ENCODE data around the gene TBCD.

Gene TBCD

DNA sequence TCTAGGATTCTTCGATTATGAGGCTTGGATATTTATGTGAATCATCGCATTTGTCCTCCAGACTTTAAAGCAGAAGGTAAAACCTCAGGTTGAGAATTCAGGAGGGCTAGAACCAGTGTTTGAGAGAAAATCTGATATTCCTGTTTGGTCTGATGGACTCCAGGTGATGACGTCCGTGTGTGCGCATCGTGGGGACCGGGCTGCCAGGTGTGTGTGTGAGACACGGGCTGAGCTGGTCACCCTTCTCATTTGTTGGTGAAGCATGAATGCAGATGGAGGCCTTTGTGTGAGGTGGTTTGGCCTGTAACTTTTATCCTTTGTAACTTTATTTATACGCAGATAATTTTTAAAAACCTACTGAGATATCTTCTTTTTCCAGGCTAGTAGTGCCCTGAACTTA lies 45.2 kb downstream of the TBCD start:
- no peaks in the 10 kb centered on the region for H3K36me3 ChIP-seq (replicated peaks)
- TF ChIP-seq CTCF (IDR thresholded peaks at IDR 0.05; ENCODE audit: low read depth, low read length, missing control alignments): no peak
- H3K27me3 ChIP-seq (replicated peaks): no peaks in the 10 kb centered on the region
- in situ Hi-C loops (cut with HindIII; ENCODE audit: low pct_ligation_motif_present, low sequenced_read_pairs): no loop called here
- H3K27ac ChIP-seq: no peak overlapping the region
- no peak overlapping the region for H3K4me3 ChIP-seq (ENCODE audit: low read depth, low read length)
- DNase-seq: no peak

DNA sequence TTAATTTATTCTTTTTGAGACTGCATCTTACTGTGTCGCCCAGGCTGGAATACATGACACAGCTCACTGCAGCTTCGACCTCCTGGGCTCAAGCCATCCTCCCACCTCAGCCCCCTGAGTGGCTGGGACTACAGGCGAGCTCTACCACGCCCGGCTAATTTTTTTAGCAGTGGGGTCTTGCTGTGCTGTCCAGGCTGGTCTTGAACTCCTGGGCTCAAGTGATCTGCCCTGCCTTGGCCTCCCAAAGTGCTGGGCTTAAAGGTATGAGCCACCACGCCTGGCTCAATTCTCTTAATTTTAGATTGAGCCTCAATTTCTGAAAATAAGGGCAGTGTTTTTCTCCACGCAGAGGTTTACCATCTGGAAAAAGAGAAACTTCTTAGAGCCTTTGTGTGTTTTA lies 46.9 kb downstream of the TBCD start:
- TF ChIP-seq CTCF (IDR thresholded peaks at IDR 0.05; ENCODE audit: low read depth, low read length, missing control alignments): no peak
- H3K4me3 ChIP-seq (ENCODE audit: low read depth, low read length): no peak overlapping the region
- no peak overlapping the region for H3K27ac ChIP-seq
- H3K27me3 ChIP-seq (replicated peaks): no peaks in the 10 kb centered on the region
- no peak for DNase-seq
- in situ Hi-C loops (cut with HindIII; ENCODE audit: low pct_ligation_motif_present, low sequenced_read_pairs): no loop called here
- no peaks in the 10 kb centered on the region for H3K36me3 ChIP-seq (replicated peaks)

DNA sequence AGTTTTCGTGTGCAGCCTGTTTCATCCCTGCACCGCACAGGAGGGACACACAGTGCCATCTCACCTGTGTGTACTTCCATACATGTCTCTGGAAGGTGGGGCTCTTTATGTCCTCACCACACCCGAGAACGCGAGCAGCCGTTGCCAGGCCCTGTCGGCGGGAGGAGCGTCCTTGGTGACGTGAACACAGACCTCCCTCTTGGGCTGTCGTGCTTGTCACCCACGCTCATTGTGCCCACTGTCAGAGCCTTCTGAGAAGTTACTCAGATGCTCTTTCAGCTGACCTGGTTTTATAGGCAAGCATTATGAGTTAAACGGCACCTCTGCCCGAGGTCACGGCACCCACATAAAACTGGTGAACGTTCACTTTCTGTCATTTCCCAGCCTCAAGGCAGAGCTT lies 47.7 kb downstream of the TBCD start:
- Histone ChIP-seq H3K36me3 (replicated peaks) (no peaks in the 10 kb centered on the region), H3K27me3 (replicated peaks) (no peaks in the 10 kb centered on the region), H3K27ac (no peak overlapping the region), H3K4me3 (ENCODE audit: low read depth, low read length) (no peak overlapping the region)
- DNase-seq: no peak
- TF ChIP-seq CTCF (IDR thresholded peaks at IDR 0.05; ENCODE audit: low read depth, low read length, missing control alignments): no peak
- in situ Hi-C loops (cut with HindIII; ENCODE audit: low pct_ligation_motif_present, low sequenced_read_pairs): no loop called here

DNA sequence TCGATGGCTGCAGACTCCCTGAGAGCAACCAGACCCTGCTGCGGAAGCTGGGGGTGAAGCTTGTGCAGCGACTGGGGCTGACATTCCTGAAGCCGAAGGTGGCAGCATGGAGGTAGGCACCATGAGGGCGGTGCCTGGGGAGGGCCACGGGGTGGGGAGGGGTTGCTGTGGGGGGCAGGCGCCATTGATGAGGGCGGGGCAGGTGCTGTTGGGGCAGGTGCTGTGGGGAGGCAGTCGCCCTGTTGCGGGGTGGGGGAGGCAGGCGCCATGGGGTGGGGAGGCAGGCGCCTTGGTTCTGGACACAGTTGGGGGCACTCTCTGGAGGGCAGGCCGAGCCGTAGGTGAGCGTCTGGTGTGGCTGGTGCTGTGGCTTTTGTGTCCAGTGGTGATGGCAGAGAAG lies 49.0 kb downstream of the TBCD start:
- no peak for TF ChIP-seq CTCF (IDR thresholded peaks at IDR 0.05; ENCODE audit: low read depth, low read length, missing control alignments)
- Histone ChIP-seq H3K27ac (no peak overlapping the region), H3K36me3 (replicated peaks) (no peaks in the 10 kb centered on the region), H3K27me3 (replicated peaks) (no peaks in the 10 kb centered on the region), H3K4me3 (ENCODE audit: low read depth, low read length) (no peak overlapping the region)
- in situ Hi-C loops (cut with HindIII; ENCODE audit: low pct_ligation_motif_present, low sequenced_read_pairs): no loop called here
- no peak for DNase-seq

DNA sequence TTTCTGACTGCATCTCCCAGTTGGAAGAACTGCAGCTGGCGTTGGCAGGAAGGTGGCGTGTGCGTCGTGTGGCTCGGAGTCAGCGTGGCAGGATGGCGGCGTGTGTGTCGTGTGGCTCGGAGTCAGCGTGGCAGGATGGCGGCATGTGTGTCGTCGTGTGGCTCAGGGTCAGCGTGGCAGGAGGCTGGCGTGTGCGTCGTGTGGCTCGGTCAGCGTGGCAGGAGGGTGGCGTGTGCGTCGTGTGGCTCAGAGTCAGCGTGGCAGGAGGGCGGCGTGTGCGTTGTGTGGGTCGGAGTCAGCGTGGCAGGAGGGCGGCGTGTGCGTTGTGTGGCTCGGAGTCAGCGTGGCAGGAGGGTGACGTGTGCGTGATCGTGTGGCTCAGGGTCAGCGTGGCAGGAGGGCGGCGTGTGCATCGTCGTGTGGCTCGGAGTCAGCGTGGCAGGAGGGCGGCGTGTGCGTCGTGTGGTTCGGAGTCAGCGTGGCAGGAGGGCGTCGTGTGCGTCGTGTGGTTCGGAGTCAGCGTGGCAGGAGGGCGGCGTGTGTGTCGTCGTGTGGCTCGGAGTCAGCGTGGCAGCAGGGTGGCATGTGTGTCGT lies 49.6 kb downstream of the TBCD start:
- in situ Hi-C loops (cut with HindIII; ENCODE audit: low pct_ligation_motif_present, low sequenced_read_pairs): no loop called here
- DNase-seq: no peak
- Histone ChIP-seq H3K27ac (no peak overlapping the region), H3K27me3 (replicated peaks) (no peaks in the 10 kb centered on the region), H3K36me3 (replicated peaks) (no peaks in the 10 kb centered on the region), H3K4me3 (ENCODE audit: low read depth, low read length) (no peak overlapping the region)
- TF ChIP-seq CTCF (IDR thresholded peaks at IDR 0.05; ENCODE audit: low read depth, low read length, missing control alignments): no peak

DNA sequence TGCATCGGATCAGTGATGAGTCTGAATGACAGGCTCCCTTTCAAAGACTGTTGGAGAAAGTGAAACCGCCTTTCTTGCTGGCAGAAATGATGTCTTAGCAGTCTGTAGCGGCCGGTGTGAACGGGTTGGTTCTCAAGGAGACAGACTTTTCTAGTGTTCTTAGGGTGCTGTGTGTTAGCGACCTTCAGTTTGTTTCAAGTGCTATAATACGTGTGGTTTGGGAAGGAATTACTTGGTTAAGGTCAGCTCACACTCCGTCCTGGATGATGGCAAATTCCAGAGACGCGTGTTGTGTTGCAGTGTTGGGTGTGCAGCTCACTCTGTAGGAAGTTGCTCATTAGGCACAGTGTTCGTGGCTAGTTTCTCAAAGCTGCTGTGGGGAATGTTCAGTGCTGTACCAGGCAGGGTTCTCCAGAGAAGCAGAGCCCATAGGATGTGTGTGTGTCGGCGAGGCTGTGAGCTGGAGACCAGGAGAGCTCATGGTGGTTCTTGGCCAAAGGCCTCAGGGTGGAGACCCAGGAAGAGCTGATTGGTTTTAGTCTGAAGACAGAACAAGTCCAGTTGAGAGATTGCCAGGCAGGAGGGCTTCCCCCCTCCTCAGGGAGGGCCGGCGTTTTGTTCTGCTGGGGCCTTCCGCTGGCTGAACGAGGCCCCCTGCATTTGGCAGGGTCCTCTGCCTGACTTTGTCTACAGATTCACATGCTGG lies 50.4 kb downstream of the TBCD start:
- in situ Hi-C loops (cut with HindIII; ENCODE audit: low pct_ligation_motif_present, low sequenced_read_pairs): no loop called here
- Histone ChIP-seq H3K36me3 (replicated peaks) (no peaks in the 10 kb centered on the region), H3K27me3 (replicated peaks) (no peaks in the 10 kb centered on the region), H3K27ac (no peak overlapping the region), H3K4me3 (ENCODE audit: low read depth, low read length) (no peak overlapping the region)
- no peak for DNase-seq
- TF ChIP-seq CTCF (IDR thresholded peaks at IDR 0.05; ENCODE audit: low read depth, low read length, missing control alignments): no peak
